GM21723 (cell line): ENCODE data around the gene PID1.

Experiments used
- ATAC-seq: cut with Tn5 transposase; IDR thresholded peaks from one replicate; pipeline ENCODE4 v1.9.1; 2021; ENCODE audit warnings: mild to moderate bottlenecking, moderate library complexity; ENCODE audit not compliant: unreplicated experiment

Gene PID1

DNA sequence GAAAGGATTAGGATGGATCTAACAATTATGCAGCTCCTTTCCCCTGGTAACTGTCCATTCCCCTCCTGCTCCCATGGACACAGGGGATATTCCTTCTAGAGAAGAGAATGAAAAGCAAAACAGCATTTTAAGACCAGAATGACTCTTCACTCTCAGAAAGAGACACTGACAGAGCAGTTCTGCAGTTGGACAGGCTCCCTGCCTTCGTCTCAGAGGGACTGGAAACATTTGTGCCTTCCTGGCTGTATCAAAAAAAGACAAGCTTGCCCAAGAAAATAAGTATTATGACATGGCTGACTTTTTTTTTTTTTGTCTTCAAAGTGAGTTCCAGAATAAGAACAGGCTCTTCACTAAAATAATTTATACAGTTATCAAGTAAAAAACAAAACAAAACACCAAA is 9.5 kb downstream of the PID1 start:
- ATAC-seq: no peak

DNA sequence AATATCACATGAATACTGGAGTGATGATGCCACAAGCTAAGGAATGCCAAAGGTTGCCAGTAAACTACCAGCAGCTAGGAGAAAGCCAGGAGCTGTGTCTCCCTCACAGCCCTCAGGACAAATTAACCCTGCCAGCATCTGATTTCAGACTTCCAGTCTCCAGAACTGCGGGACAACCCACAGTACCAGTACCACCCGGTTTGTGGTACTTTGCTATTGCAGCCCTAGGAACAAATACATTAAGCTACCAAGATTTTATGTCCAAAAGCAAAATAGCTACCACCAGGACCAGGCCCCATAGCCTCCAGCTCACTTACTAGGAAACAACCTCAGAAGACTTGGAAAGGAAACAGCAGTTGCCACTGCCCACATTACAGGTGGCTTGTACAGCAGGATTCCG is 10.0 kb downstream of the PID1 start:
- ATAC-seq: no peak

DNA sequence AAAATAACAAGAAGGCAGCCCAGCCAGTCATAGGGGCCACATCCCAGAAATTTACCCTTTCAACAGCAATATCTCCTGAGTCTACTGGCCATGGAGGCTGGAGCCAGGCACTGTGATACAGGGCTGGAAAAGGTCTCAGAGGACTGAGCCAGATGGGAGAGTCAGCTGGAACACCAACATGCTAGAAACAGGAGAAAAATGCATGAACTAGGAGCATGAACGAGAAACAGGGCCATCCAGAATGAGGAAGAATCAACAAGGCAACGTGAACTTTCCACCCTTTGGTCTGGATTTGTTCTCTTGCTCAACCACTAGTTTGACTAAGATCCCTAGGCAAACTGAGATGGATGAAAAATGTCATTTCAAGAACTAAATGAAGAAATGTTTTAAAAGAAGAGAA is 13.1 kb downstream of the PID1 start:
- no peak for ATAC-seq

DNA sequence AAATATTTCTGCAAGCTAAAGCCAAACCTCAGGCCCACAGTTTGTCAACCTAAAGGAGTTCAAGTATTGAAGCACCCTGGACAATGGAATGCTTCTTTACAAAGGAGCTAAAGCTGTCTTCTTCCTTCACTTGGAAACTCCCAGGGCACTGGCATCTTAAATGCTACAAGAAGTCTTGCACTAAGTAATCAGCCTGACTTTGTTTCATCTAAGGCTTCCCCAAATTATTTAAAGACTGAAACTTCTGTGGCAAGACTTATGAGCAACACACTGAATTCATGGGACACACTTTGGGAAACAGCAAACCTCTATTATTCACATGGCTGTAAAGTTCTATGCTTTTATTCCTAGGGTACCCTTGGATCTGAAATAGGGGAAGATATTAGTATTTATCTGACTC is 14.7 kb downstream of the PID1 start:
- ATAC-seq: no peak

DNA sequence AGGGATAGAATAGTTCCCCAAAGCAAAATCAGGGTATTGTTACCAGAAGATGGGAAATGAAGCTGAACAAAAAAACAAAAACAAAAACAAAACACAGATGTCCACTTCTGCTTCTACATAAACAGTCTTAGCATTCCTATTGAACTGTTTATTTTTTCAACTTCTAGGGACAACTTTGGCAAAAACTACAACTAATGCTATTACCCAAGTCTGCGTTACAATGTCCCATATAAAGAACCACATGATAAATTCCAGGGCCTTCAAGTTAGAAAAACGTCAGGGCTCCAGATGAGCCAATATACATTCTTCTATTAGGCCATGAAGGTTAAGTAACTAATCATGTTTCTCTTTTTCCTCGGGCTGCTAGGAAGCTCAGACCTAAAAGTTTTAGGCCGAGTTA is 16.9 kb downstream of the PID1 start:
- no peak for ATAC-seq

DNA sequence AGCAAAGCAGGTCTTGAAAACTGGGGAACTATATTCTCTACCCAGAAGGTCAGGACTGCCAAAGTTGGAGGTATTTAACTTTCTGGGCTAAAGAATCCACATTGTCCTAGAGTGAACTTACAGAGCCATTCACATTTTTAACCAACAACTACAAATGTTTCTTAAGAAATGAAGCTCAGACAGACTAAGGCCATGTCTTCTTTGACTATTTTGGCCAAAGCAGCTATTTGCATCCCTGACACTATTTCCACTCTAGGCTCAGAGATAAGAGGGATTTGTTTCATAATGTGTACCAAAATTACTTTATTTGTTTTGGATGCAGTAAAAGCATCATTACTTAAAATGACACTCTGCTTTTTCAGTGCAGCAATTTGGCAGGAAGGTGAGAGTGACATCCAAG is 18.1 kb downstream of the PID1 start:
- ATAC-seq: no peak

DNA sequence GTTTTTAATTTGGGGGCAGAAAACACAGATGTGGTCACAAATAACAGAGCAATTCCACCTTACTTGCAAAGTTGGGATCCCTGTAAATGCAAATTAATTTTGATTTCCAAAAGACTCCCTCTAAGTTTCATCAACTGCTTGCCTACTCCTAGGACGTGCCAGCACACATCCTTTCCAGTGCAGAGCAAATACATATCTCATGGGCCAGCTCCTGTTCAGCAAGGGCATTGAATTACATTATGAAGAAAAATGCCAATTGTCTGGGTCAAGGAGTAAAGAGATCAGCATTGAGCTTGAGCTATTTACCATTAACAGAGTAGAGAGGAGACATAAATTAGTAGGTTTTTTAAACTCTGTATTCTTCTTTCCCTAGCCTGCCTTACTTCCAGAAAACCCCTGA is 18.8 kb downstream of the PID1 start:
- no peak for ATAC-seq

DNA sequence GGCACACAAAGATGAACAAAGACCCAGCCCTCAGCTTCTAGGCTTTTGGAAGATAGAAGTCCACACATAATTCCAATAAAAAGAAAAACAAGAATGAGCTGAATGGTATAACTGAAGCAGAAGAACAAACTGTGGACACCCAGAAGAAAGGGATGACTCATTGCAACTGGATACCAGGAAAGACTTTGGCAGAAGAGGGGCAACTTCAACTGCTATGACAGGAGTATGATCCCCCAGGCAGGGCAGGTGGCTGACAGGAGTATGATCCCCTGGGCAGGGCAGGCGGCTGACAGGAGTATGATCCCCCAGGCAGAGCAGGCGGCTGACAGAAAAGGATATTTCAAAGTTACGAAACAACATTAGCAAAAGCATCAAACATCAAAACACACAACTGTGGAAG is 21.6 kb downstream of the PID1 start:
- no peak for ATAC-seq

DNA sequence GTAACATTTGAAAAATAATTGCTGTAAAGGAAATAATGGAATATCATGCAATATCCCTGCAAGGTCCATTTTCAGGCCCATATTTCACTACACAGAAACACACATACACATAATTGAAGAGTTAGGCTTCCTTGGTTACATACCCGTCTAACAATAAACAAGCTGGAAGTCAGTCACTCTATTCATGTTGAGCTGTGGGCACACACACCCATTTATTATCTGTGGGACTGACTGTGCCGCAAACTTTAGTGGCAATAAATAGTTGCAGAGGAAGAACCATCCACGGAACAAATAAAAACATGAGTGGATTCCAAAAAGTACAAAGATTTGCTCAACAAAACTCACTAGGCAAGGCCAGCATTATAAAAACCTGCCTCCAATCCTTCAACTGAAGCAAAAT is 24.8 kb downstream of the PID1 start:
- no peak for ATAC-seq

DNA sequence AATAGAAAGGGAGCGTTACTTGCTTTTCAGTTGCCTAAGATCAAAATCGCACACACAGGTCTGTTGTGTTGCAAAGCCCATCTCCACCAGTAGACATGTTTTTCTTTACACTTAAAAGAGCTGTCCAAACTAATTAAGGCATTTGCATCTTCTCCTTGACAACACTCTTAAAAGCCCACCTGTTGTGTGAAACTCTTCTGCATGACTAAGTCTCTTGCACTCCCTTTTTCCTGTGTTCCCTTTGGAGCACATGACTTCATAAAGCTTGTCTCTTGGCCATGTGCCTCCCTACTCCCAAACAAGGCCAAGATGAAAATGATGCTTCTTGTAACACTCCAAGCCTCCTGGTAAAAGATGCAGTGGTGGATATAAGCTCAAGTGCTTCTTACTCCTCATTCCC is 26.1 kb downstream of the PID1 start:
- no peak for ATAC-seq

DNA sequence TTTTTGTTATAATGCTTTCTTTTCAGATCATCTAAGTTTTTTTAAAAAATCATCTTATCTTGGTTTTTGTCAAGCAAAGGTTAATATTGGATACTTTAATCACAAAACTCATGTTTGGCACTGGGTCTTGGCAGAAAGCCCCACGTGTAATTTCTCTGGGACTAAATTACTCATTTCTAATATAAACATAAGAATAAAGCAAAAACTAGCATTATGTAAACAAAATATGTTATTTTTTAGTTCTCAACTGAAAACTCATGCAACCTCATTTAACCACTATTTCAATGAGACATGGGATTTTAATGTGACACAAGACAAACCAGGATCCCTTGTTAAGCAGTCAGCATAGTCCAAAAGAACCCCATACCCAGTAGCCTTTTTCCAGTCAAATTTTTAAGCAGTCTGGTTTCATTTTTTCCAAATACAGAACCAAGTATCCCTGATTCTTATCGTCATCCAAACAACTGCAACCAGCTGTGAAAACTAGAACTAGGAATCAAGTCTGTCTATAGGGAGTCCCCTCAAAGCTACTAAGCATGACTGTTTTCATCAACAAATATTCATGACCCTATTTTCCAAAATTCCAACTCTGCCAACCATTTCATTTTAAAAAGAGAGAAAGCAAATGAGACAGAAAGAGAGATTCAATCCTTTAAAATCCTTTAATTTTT is 27.1 kb downstream of the PID1 start:
- ATAC-seq: no peak

DNA sequence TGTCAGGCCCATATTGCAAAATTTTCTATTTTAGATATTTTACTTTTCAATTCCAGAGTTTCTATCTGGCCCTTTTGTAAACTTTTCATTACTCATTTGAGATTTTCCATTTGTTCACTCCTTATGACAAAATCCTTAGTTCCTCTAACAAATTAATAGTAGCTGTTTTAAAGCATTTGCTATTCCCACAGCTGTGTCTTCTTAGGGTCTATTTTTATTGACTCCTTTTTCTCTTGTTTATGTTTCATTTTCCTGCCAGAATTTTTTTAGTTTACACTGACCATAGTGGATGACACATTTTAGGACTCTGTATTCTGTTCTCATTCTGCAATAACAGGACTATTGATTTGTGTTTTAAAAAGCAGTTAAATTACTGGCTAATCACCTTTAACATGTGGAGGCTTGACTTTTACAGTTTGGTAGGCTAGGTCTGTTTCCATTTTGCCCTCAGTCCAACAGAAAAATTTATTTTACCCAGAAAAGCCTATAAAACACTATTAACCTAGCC is 30.0 kb downstream of the PID1 start:
- no peak for ATAC-seq

DNA sequence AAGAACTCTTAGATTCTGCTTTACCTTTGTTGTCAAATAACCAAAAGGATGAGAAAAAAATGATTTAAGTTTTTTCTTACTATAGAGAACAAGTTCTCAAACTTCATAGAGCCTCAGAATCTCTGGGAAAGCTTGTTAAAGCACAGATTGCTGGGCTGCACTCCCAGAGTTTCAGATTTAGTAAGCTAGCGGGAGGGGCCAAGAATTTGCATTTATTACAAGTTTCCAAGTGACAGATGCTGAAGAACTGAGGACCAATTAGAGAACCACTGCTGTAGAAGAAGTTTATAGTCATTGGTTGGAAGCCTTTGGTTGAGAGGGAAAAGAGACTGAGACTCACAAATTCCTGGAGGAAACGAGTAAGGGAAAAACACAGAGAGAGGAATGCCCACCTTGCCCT is 32.1 kb downstream of the PID1 start:
- no peak for ATAC-seq

DNA sequence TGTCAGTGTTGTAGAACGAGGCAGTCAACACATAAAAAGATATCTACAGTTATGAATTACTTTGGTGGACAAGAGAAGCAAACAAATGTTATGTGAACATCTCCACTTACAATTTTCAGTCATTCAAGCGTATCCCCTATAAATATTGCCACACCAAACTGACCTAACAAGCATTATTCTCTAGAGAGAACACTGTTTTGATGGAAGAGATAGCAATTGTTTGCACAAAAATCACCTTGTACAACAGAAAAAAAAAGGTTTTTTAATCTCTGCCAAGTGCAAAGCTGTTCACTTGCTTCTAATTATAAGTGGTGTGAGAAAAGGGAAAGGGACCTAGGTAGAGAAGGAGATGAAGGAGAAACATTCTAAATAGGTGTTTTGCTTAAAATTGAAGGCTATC is 33.8 kb downstream of the PID1 start:
- no peak for ATAC-seq

DNA sequence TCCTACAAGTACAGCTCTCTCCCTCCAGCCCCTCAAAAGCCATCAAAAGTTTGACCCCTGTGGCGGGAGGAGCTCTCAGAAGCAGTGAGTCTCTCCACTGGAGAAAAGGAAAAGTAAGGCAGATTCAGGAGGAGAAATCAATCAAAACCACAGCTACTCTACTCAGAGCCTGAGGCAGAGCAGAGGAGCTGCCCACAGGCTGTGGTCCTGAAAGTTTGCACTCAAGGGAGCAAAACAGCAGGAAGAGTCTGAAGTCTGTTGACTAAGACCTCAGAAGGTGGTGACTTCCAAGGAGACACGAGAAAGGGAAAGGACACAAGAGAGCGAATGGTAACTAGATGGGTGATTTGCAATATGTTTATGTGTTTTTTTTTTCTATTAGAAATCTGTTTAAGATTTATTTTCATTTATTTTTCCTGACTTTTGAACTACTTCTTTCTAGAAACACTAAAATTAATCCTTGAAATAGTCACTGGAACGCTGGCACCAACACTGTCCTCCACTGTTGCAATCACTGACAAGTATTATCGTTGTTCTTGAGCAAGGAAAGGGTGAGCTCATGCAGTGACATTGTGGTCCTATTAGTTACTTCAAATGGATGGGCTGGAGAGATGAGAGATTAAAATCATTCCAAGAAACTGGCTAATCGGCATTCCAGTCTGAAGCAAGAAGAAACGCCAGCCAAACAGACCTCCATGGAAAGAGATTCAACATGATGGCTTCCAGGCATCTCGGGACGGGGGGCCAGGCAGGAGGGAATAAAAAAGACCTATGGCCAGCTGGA is 35.8 kb downstream of the PID1 start:
- no peak for ATAC-seq

DNA sequence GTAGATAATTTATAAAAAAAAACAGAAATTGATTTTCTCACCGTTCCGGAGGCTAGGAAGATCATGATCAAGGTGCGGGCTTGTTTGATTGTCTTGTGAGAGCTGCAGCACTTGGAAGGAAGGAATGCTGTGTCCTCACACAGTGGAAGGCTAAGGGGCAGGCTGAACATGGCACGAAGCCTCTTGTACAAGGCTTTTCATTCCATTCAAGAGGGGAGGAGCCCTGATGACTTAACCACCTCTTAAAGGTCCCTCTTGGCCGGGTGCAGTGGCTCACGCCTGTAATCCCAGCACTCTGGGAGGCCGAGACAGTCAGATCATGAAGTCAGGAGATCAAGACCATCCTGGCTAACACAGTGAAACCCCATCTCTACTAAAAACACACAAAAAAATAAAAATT is 39.2 kb downstream of the PID1 start:
- ATAC-seq: no peak

DNA sequence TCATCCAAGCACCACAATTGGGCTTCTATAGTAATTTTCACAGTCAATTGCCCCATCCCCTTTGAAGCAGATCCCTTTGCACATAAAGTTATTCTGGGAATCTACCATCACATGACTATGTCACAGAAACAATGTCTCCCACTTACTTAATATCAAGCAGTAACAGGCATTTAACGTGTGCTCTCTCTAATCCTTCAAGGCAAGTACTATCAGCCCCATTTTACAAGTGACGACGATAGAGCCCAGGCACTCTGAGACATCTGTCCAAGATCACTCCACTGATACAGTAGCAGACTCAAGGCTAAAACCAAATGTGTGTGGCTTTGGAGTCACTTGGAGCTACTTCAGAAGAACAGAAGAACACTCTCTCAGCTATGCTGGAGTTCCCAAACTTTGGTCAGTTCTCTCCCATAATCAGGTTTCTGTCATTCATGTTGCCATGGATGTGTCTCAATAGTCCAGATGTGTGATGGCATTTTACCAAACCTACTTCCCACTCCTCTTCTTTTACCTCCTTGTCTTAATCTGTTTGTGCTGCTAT is 39.7 kb downstream of the PID1 start:
- no peak for ATAC-seq

DNA sequence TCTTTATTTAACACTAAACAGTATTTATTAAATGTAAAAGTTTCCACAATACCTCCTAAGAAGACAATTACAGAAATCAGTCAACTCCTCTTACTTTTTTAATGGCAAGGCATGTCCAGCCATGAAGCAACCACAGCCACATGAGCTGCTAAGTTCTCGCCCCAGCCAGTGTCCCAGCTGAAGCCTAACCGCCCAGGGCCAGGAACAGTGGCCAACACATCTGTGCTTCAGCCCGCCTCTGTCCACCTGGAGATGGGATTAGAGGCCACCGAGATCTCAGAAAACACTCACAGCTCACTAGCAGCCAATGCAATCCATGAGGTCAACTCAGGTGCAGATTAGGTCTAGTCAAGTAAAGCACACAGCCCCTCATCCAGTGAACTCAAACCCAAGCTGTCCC is 40.2 kb downstream of the PID1 start:
- ATAC-seq: no peak

DNA sequence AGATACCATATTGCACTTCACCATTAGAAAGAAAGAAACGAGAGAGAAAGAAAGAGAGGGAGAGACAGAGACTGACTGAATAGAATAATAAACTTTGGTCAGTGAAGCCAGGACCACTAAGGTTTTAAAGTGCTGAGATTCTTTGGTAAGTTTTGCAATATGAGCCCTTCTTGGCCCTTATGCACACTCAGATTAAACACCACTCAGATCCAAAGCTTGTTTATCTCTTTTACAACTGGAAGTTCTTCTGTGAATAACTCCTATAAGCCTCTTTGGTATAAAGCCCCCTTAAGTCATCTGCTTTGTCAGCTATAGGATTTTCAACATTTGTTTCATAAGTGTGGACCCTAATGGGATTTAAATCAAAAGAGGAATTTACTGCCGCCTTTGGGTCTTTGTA is 40.8 kb downstream of the PID1 start:
- ATAC-seq: no peak

DNA sequence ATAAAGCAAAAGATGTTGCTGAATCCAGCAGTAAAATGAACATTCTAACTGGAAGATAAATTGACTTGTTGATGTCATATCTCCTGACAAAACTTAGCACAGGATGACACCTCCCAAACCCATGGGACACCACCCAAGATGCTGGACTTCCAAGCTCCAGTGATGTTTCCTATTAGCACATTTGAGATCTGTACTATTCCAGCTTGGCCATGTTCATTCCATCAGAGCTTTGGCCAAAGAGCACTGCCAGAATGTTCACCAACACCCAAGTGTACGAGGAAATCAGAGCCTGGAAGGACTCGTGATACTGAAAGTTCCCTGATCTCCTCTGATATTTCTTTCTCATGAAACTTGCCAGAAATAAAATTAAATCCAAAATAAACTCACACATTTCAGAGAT is 44.7 kb downstream of the PID1 start:
- no peak for ATAC-seq

DNA sequence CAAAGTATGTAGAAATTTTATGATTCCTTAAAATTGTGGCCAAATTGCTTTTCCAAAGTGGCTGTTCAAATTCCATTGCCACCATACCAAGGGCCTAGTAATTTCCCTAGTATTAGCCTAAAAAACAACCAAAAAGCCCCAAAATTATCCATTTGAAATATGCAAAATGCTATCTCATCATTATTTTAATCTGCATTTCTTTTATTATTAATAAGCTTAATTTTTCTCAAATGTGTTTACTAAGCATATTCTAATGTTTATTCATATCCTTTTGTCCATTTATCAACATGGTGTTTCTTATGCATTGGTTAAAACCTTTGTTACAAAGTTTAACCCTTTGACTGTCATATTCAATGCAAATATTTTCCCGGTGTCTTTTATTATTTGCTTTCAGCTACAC is 48.0 kb downstream of the PID1 start:
- ATAC-seq: no peak

DNA sequence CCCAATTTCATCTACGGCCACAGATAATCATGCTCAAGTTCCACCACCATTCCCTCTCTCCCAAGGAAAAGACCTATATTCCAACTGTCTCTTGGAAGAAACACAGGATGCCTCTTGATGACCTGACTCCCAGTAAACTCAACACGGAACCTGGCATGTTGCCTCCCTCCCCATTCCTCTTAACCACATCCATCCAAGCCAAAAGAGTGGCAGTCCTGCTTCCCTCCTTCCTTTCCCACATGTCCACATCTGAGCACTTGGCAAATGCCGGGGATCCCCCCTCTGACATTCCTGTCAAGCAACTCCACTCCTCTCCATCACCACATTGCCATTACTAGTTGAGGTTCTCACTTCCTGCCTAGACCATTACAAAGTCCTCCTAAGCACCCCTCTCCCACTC is 49.4 kb downstream of the PID1 start:
- no peak for ATAC-seq
